GM12892 (cell line): ENCODE data around the gene UBR3.

ENCODE experiments used
- POLR2A ChIP-seq: IDR thresholded peaks from 2 replicates; pipeline ENCODE4 v1.6.1; 2011; ENCODE audit warnings: low read depth, low read length, control low read depth
- POLR2AphosphoS5 ChIP-seq: IDR thresholded peaks from 2 replicates; pipeline ENCODE4 v1.6.1; 2011; ENCODE audit warnings: low read depth, low read length, control low read depth
- TAF1 ChIP-seq: IDR thresholded peaks from 2 replicates; pipeline ENCODE4 v1.6.1; 2011; ENCODE audit warnings: low read depth, mild to moderate bottlenecking, control low read depth, low read length, borderline replicate concordance

DNA sequence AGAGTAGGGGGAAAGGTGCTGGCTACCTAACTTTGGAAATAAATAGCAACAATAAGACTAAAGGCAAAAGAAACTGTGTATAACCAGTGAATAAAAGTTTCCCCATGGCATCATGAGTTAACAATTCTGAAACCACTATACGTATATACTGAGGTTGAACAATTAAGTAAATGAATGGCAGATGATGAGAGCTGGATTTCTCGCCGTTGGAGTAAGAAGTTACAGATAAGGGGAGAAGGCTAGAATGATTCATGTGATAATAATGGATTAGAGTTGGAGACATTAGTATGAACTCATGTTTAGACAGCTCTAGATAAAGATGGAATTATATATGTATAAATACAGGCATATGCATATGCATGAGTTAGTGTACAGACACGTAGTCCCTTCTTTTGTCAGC is 152.7 kb downstream of the UBR3 start:
- TF ChIP-seq POLR2A (no peak), TAF1 (no peak), POLR2AphosphoS5 (no peak)
